Fibroblast of pulmonary artery (primary cell): ENCODE measurements around the gene TWSG1.
"Not testable (repeated sequence)": the region's sequence is repeated elsewhere in the genome, so short reads cannot be mapped to it uniquely, and the experiment has no call there.

Experiments used
- DNase-seq: peaks from one replicate; pipeline ENCODE4 v3.0.0-alpha.2; 2010; ENCODE audit warnings: low read depth
- H3K4me3 ChIP-seq: replicated peaks from 2 replicates; pipeline ENCODE4 v1.5.1; 2011; ENCODE audit warnings: low read depth, mild to moderate bottlenecking, control low read depth, low read length, moderate library complexity
- CTCF ChIP-seq: IDR thresholded peaks from 2 replicates; pipeline ENCODE4 v1.5.1; 2011; ENCODE audit warnings: mild to moderate bottlenecking, control low read depth, low read length, inconsistent platforms; ENCODE audit errors: missing control alignments

The TWSG1 gene

DNA sequence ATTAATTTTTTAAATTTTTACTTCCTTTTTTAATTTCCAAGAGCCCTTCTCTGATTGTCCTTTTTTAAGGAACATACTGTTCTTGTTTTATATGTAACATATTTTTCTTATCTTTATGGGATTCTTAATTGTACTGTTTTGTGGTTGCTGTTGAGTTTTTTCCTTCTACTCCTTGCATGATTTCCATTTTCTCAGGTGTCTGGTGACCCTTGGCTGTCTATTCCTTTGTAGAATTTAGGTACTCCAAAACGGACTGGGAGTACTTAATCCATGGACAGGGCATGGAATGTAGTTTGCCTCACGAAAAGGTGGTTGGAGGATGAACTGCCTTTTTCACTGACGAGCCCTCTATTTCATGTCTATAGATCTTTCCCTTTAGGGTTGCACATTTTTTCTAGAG lies 26.6 kb downstream of the TWSG1 start:
- TF ChIP-seq CTCF = no peak
- DNase-seq = no peak
- H3K4me3 ChIP-seq = no peak overlapping the region

GRCh38 chr18:9362869-9363268 lies 28.3 kb downstream of the TWSG1 start:
- TF ChIP-seq CTCF = no peak
- H3K4me3 ChIP-seq = no peak overlapping the region
- DNase-seq = no peak

GRCh38 chr18:9364242-9364641 lies 29.7 kb downstream of the TWSG1 start:
- H3K4me3 ChIP-seq = no peak overlapping the region
- DNase-seq = no peak
- TF ChIP-seq CTCF = no peak

GRCh38 chr18:9365406-9365805 lies 30.8 kb downstream of the TWSG1 start:
- DNase-seq = no peak
- no peak for TF ChIP-seq CTCF
- H3K4me3 ChIP-seq = no peak overlapping the region

DNA sequence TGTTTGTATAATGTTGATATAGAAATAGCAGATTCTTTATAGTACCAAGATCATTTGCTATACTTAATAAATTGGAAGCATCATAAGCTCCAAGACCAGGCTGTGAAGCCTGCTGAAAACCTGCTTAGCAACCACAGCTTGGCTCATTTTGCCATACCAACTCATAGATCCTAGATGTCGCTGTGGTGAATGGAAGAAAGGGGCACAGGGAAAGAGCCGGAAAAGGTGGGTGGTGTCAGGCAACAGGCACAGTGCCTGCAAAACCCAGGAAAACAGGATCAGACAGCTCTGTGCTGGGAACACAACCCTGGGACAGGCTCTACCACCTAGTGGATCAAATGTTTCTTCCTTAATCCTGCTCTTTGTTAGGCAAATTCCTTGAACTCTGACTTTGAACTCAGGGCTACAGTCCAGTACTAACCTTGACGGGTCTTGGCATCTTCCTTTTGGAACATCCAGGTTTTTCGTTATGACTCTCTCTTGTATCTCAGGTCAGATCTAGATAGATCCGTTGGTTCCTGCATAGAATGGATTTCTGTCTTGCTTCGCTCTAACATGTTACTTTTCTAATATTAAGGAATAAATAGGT lies 31.6 kb downstream of the TWSG1 start:
- H3K4me3 ChIP-seq = no peak overlapping the region
- peak; percentile 62 for DNase-seq
- TF ChIP-seq CTCF = peak; percentile 53

- H3K4me3 ChIP-seq, DNase-seq: not testable (repeated sequence)
These were observed 38.7 kb downstream of the TWSG1 start for GRCh38 chr18:9373254-9373653.

DNA sequence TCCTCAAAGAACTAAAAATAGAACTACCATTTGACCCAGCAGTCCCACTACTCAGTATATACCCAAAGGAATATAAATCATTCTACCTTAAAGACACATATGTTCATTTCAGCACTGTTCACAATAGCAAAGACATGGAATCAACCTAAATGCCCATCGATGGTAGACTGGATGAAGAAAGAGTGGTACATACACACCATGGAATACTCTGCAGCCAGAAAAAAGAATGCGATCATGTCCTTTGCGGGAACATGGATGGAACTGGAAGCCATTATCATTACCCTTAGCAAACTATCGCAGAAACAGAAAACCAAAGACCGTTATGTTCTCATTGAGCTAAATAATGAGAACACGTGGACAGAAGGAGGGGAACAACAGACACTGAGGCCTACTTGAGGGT lies 44.5 kb downstream of the TWSG1 start:
- H3K4me3 ChIP-seq = no peak overlapping the region
- no peak for TF ChIP-seq CTCF
- no peak for DNase-seq
